ENCODE results near the gene TEX52. TPM values are rescaled to one million over a fixed set of nuclear protein-coding genes. Genes with fewer than 3 reads are reported as not detected.

Gene TEX52
- total RNA-seq, 3 donors from 2014 or later, result not detected

GRCh38 chr12:2820432-2820831 is 36.4 kb downstream of the TEX52 start:
- no peak for TF ChIP-seq CTCF (IDR thresholded peaks at IDR 0.05)

DNA sequence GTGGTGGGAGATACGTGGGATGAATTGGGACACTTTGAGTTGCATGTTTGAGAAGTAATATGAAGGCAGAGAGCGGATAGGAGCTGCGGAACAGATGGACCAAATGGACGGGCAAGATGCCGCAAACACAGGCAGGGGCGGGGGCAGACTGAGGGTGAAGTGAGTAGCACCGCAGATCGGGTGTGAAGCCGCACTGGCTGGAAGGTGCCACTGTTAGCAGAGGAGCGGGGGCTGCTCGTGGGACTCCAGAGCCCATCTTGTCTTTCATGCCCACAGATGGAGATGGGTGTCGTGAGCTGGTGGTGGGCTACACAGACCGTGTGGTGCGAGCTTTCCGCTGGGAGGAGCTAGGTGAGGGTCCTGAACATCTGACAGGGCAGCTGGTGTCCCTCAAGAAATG is 37.0 kb downstream of the TEX52 start:
- peaks cover 7% of the 10 kb centered on the region for H3K36me3 ChIP-seq (ENCODE audit: low read depth)
- intact Hi-C loops (cut with DNase I, micrococcal nuclease), result no loop called here
- no peaks in the 10 kb centered on the region for H3K4me1 ChIP-seq (ENCODE audit: low read depth)
- no peak for TF ChIP-seq CTCF (IDR thresholded peaks at IDR 0.05)
- DNase-seq (no peak), ATAC-seq (no peak)
- no peak overlapping the region for H3K4me3 ChIP-seq
- H3K9me3 ChIP-seq, result no peaks in the 10 kb centered on the region

More at GRCh38 chr12:2820432-2820831, 36.4 kb downstream of the TEX52 start:
- intact Hi-C loops (cut with DNase I, micrococcal nuclease), result no loop called here
- H3K9me3 ChIP-seq, result no peaks in the 10 kb centered on the region
- DNase-seq, result no peak
- no peaks in the 10 kb centered on the region for H3K4me1 ChIP-seq (ENCODE audit: low read depth)
- H3K4me3 ChIP-seq, result no peak overlapping the region
- ATAC-seq, result no peak
- H3K36me3 ChIP-seq (ENCODE audit: low read depth), result peaks cover 7% of the 10 kb centered on the region

GRCh38 chr12:2813214-2814185 is 43.3 kb downstream of the TEX52 start:
- peak overlapping the region; percentile 40 for H3K4me3 ChIP-seq
- peaks cover 4% of the 10 kb centered on the region for H3K36me3 ChIP-seq (ENCODE audit: low read depth)
- H3K4me1 ChIP-seq (ENCODE audit: low read depth), result peaks cover 16% of the 10 kb centered on the region
- peak in 1 of 3 donors; percentile 74 for DNase-seq
- ATAC-seq, result peak; percentile 42
- H3K9me3 ChIP-seq, result no peaks in the 10 kb centered on the region
- intact Hi-C loops (cut with DNase I, micrococcal nuclease), result no loop called here
- TF ChIP-seq CTCF (IDR thresholded peaks at IDR 0.05), result no peak

DNA sequence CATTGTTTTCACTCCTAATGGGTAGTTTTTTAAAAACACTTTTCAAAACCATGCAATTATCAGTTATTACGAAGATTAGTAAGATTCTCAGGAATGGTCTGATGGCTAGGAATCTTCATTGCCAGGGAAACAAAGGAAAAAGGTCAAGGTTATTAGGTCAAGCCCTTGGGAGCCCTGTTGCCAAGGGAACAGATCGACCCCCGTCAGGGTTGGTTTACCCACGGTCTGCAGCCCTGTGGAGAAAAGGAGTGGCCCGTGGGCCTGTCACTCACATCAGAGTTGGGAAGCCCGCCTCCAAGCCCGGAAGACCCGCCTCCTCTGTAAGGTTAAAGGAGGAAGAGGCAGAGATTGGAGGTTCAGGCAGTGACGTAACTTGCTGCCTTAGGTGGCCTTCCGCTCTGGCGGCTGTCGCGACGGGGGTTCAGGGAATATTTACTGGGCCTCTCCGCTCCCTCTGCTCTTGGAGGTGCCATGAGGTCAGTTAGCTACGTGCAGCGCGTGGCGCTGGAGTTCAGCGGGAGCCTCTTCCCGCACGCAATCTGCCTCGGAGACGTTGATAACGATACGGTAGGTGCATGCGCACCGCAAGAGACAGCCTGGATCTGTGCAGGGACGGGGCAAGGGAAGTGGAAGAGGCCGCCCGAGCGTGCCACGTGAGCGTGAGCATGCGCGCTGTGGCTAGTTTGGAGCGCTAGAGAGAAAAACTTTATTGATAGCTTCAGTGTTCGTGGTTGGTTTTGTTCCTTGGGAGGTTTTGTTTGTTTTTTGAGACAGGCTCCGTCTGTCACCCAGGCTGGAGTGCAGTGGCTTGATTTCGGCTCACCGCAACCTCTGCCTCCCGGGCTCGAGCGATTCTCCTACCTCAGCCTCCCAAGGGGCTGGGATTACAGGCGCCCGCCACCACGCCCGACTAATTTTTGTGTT is 44.3 kb downstream of the TEX52 start, which contains the start of gene ITFG2:
Gene ITFG2, plus strand, starts transcription at position 379 of the 924 bp plus-strand sequence. Its CDS starts 93 bp downstream, at position 472.
- TF ChIP-seq CTCF (IDR thresholded peaks at IDR 0.05), result no peak

DNA sequence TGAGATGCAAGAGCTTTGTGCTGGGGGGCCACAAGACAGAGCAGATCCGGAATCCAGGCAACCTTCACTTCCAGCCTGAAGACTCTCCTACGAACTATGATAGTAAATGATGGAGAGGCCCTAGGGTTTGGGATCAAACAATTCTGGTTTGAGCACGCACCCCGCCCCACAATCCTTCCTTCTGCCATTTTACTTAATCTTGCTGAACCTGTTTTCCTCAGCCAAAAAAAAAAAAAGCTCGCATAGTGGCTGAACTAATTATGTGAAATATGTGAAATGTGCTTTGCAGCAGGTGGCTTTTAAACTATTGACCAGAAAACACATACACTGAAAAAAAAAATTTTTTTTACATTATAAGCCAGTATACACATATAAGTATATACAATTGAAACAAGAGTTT is 45.0 kb downstream of the TEX52 start:
- ATAC-seq, result no peak
- intact Hi-C loops (cut with DNase I, micrococcal nuclease), result no loop called here

More for the DNA sequence above, 44.3 kb downstream of the TEX52 start, which contains the start of gene ITFG2:
- ATAC-seq (peak; percentile 98), DNase-seq (peak; percentile 97 to 99 (median 99))
- Histone ChIP-seq H3K4me1 (ENCODE audit: low read depth) (peaks cover 16% of the 10 kb centered on the region), H3K36me3 (ENCODE audit: low read depth) (no peaks in the 10 kb centered on the region), H3K9me3 (no peaks in the 10 kb centered on the region), H3K4me3 (peak within 1 kb of the TSS; percentile 40)
- intact Hi-C loops (cut with DNase I, micrococcal nuclease), result no loop called here

More for the DNA sequence above, 45.0 kb downstream of the TEX52 start:
- TF ChIP-seq CTCF (IDR thresholded peaks at IDR 0.05), result no peak
- Histone ChIP-seq H3K4me1 (ENCODE audit: low read depth) (peaks cover 16% of the 10 kb centered on the region), H3K9me3 (no peaks in the 10 kb centered on the region), H3K4me3 (peak overlapping the region; percentile 40), H3K36me3 (ENCODE audit: low read depth) (no peaks in the 10 kb centered on the region)
- DNase-seq, result peak in 1 of 3 donors; percentile 27

Data from mucosa of descending colon (tissue), 3 donors.